Measurements from ENCODE around the gene KCNIP3.
"Not testable (repeated sequence)": the region's sequence is repeated elsewhere in the genome, so short reads cannot be mapped to it uniquely, and the experiment has no call there.

DNA sequence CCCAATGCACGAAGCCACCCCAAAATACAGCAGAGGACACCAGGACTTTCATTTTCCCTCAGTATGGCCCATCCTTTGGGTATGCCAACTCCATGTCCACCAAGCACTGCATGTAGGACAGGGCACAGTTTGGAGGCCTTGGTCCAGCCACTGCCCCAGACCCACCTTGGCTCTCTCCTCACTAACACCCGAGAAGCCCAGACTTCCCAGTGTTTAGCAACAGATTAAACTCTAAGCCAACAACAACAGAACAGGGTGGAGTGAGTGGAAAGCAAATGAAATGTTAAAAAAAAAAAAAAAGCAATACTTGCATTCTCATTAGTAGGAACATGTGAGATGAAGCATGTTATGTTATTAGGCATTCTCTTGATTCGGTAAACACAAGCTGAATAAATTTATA is 118.0 kb downstream of the KCNIP3 start:
- not testable (repeated sequence) for TF ChIP-seq POLR2A (IDR thresholded peaks at IDR 0.05; ENCODE audit: low read depth, low read length); POLR2AphosphoS5 (IDR thresholded peaks at IDR 0.05; ENCODE audit: low read depth, low read length); TAF1 (IDR thresholded peaks at IDR 0.05; ENCODE audit: low read depth, low read length); SPI1 (IDR thresholded peaks at IDR 0.05; ENCODE audit: low read depth, low read length); POU2F2 (IDR thresholded peaks at IDR 0.05; ENCODE audit: low read depth, low read length); PAX5 (IDR thresholded peaks at IDR 0.05; ENCODE audit: insufficient read depth, low read length, severe bottlenecking)
